RWPE1 (cell line): ENCODE measurements around the gene PTTG2.

Experiments
- CTCF ChIA-PET: fragments of 350-600 bp; sonication (Branson Sonifier 250); formaldehyde crosslinking; extraction: SDS; loops from one replicate; lab custom pipeline; 2021; lab: Yijun Ruan, JAX
- POLR2A ChIA-PET: fragments of 400-600 bp; formaldehyde crosslinking; extraction: SDS; loops from one replicate; lab custom pipeline; 2020; ENCODE audit warnings: antibody characterized with exemption; ENCODE audit not compliant: low non-redundant PET; lab: Yijun Ruan, JAX
- DNase-seq: peaks from one replicate; pipeline ENCODE4 v3.0.0; 2012; ENCODE audit warnings: low spot score
- H3K27ac ChIP-seq: fragments of 450-650 bp; 2 replicates; pipeline ENCODE4 v1.5.1; 2017
- TF ChIP-seq, protein P1 (sequence below): fragments of 450-650 bp; conservative IDR thresholded peaks from 2 replicates; pipeline ENCODE4 v1.5.1; 2017; ENCODE audit warnings: low read depth, mild to moderate bottlenecking

Gene PTTG2

DNA sequence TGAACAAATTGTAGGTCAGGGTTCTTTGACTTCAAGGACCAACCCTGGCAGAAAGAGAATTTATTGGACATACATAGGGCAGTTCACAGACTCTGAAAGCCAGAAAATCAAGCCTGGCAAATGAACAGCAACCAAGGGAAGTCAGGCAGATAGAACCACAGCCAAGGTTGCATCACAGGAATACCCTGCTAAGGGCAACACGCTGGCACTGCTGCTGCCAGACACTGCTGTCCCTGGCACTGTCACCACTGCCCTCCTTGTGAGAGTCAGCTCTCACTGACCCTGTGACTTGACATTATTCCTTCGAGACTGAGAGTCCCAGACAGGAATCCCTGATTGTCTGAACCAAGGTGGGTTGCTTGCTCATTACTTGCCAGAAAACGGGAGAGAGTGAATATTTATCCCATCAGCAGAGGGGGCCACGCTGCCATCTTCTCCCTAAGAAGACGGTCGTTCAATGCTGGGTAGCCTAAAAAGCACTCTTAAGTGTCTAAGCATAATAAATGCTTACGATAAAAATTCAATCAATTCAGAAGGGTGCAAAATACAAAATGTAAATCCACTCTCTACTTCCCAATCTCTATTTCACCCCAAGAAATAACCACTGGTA lies 23.2 kb upstream of the PTTG2 start:
- ChIA-PET POLR2A (no interaction called here), CTCF (interaction anchor here (0.6 to 0.7 kb wide), 3 partner anchors 132 to 451 kb away, joined by 3 read pairs; no protein-coding TSS in a partner anchor)
- TF ChIP-seq, protein P1, sequence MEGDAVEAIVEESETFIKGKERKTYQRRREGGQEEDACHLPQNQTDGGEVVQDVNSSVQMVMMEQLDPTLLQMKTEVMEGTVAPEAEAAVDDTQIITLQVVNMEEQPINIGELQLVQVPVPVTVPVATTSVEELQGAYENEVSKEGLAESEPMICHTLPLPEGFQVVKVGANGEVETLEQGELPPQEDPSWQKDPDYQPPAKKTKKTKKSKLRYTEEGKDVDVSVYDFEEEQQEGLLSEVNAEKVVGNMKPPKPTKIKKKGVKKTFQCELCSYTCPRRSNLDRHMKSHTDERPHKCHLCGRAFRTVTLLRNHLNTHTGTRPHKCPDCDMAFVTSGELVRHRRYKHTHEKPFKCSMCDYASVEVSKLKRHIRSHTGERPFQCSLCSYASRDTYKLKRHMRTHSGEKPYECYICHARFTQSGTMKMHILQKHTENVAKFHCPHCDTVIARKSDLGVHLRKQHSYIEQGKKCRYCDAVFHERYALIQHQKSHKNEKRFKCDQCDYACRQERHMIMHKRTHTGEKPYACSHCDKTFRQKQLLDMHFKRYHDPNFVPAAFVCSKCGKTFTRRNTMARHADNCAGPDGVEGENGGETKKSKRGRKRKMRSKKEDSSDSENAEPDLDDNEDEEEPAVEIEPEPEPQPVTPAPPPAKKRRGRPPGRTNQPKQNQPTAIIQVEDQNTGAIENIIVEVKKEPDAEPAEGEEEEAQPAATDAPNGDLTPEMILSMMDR = no peak
- no peak overlapping the region for H3K27ac ChIP-seq
- DNase-seq = no peak

DNA sequence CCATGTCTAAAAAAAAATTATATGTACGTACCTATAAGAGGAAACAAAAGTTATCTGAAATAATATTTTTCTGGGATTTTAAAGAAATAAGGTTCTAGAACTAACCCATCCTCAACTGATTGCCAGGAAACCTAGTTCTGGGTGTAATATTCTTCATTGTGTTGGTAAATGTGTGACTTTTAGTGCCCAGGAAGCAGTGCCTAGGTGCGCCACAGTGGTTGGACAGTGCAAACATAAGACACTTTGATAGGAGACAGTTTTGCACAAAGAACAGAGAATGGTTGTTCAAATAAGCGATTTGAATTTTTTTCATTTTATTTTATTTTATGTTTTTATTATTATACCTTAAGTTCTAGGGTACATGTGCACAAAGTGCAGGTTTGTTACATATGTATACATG lies 22.0 kb upstream of the PTTG2 start:
- no peak for DNase-seq
- no peak overlapping the region for H3K27ac ChIP-seq
- CTCF ChIA-PET = no interaction called here
- TF ChIP-seq, protein P1 = no peak
- POLR2A ChIA-PET = no interaction called here

DNA sequence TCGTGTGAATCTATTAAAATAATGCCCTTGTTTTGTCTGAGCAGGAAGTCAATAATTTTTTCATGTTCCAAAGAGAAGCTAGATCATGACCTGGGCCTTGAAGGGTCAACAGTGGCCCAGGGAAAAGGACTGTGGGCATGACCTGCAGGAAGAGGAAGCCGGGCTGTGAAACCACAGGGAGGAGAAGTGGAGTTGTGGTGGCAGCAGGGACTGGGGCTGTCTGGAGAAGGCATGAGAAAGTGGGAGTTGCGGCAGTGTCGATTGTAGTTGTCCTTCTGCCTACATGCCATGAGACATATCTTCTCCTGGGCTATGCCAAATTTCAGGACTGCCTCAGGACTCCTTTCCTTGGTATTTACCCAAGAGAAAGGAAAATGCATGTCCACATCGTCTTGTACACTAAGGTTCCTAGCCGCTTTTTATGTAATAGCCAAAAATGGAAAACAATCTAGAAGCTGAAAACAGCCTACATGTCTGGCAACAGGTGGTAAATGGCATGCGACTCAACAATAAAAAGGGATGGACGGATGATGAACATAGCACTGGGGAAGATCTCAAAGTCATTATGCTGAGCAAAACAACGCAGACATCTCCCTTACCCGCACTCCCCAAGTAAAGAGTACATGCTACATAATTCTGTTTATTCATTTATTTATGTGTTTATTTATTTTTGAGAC lies 13.6 kb upstream of the PTTG2 start:
- TF ChIP-seq, protein P1 = no peak
- CTCF ChIA-PET = no interaction called here
- POLR2A ChIA-PET = no interaction called here
- DNase-seq = no peak
- H3K27ac ChIP-seq = no peak overlapping the region

DNA sequence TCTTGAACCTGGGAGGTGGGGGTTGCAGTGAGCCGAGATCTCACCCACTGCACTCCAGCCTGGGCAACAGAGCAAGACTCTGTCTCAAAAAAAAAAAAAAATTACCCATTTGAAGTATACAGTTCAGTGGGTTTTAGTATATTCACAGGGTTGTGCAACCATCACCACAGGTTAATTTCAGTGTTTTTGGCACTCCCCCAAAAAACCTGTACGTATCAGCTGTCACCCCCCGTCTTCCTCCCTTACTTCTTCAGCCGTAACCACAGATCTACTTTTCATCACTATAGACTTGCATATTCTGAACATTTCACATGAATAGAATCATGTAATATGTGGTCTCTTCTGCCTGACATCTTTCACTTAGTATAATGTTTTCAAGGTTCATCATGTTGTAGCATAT lies 11.7 kb upstream of the PTTG2 start:
- ChIA-PET POLR2A (no interaction called here), CTCF (no interaction called here)
- no peak overlapping the region for H3K27ac ChIP-seq
- DNase-seq = no peak
- TF ChIP-seq, protein P1 = no peak

DNA sequence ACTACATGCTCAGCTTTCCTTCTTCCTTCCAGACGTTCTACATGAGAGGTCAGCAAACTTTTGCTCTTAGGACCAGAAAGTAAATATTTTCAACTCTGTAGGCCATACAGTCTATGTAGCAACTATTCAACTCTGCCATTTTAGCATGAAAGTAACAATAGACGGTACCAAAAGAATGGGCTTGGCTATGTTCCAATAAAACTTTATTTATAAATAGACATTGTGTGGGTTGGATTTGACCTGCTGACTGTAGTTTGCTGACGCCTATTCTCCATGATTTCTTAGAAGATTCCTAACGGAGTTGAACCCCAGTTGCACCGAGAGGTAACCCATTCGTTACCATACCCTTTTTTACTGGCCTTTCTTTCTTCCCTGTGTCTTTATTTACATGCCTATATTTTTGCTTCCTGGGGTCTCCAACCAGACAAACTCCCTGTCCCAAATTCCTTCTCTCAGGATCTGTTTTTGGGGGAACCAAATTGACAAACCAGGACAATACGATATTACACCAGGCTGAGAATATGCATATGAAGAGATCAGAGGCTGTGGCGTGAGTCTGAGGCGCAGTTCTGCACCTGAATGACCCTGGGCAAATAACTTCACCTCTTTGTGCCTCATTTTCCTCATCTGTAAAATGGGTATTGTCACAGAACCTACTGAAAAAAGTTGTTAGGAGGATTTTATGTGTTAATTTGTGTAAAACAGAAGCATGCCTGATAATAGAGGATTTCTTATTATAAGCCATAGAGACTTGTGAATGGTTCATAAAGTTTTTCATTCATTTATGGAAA lies 10.4 kb upstream of the PTTG2 start:
- TF ChIP-seq, protein P1 = no peak
- ChIA-PET POLR2A (no interaction called here), CTCF (no interaction called here)
- H3K27ac ChIP-seq = no peak overlapping the region
- DNase-seq = no peak

DNA sequence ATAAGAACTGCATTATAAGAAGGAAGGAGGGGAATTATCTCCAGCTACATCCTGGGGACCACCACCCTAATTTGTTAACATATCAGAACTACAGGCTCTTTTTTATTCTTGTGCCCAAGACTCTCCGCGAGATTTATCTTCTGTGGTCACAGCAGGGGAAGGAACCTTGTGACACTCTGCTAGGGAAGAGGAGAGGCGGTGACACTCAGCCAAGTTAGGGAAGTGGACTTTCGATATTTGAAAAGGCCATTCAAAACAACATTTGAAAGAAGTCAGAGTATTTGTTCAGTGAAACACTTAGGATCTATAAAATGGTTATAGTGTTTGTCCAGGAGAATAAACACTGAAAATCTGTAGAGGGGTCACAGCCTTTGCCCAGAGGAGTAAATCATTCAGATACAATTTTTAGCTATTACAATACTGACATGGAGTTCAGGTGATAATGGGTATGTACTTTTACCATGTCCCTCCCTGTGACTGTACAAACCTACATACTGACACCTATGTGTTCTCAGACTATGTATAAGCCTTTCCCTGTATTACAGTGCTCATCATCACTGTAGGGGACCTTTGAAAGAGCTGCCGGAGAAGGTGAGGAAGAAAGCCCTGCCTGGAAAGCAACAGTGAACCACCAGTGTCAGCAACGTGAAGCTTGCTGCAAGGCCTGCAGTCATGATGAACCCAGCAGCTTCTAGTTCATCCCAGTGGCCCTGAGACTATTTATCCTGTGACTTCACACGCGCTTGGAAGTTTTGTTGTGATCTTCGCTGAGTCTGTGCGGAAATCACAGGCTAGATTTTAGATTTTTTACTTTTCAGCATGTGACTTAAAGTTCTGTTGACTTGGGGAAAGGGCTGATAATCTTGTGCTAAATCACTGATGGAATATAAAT lies 8.5 kb upstream of the PTTG2 start:
- TF ChIP-seq, protein P1 = no peak
- no peak overlapping the region for H3K27ac ChIP-seq
- ChIA-PET CTCF (interaction anchor here (0.5 kb wide), 1 partner anchor 96 kb away, joined by 3 read pairs; no protein-coding TSS in a partner anchor), POLR2A (no interaction called here)
- DNase-seq = no peak
